Measurements from ENCODE around the gene ACAP1. TPM values are rescaled to one million over a fixed set of nuclear protein-coding genes. Genes with fewer than 3 reads are reported as not detected.

Gene ACAP1
- total and polyA plus RNA-seq, 7 experiments from 2014 or later: 234 to 708 (median 496) TPM

DNA sequence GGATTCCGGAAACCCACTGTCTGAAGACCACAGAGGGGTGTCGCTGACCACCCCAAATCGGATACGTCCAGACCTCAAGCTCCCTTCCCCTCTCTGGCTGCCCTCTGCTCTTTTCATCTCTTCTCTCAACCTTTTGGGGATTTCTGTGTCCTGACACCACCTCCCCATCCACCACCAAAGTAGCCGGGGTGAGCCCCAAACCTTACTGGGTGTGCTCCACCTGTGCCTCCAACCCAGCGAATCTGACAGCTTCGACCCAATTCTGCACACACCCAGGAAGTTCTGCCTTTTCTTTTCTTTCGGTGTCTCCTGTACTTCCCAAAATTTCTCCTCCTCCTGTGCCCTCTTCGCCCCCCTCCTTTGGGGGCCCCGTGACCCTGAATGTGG, 16.2 kb downstream of the ACAP1 start:
- Mint-ChIP-seq H3K4me1 (peaks cover 14 to 64% (median 39%) of the 10 kb centered on the region in 7 donors), H3K27me3 (no peaks in the 10 kb centered on the region), H3K9me3 (no peaks in the 10 kb centered on the region), H3K4me3 (peak overlapping the region; percentile 78 to 94 (median 88)), H3K27ac (peak overlapping the region; percentile 64 to 91 (median 83)), H3K36me3 (peaks cover 0 to 25% (median 1%) of the 10 kb centered on the region in 5 donors)
- DNase-seq (no peak), ATAC-seq (no peak)
- Histone ChIP-seq H3K27ac (ENCODE audit: low read depth, low read length) (peak overlapping the region; percentile 74), H3K4me3 (ENCODE audit: low read length) (peak overlapping the region; percentile 57), H3K36me3 (ENCODE audit: control insufficient read depth in 2 of 3, insufficient read depth in 3 of 3, low read length in 3 of 3) (peaks cover 0 to 26% (median 5%) of the 10 kb centered on the region in 3 experiments), H3K9me3 (ENCODE audit: control insufficient read depth in 2 of 3, low read length in 3 of 3) (no peaks in the 10 kb centered on the region), H3K4me1 (ENCODE audit: control insufficient read depth in 2 of 2, insufficient read depth in 2 of 2, low read length in 2 of 2) (peaks cover 10 to 27% of the 10 kb centered on the region in 2 donors), H3K27me3 (ENCODE audit: control insufficient read depth in 2 of 2, insufficient read depth in 2 of 2, low read length in 2 of 2) (no peaks in the 10 kb centered on the region)
- intact Hi-C loops (cut with micrococcal nuclease): loop anchor here (1.0 to 10.0 kb wide), 5 partner anchors 70 to 335 kb away; partner anchors contain the start of genes POLR2A (in 2 of the 2), SLC2A4 (in 1 of the 2), SLC35G6 (in 1 of the 2) and TP53 (in 1 of the 2)
- ChIA-PET CTCF (interaction anchor here (1.0 to 5.3 kb wide), 2 partner anchors 17 to 84 kb away, joined by 3 to 67 read pairs; partner anchors contain the start of genes FGF11 and TMEM102), POLR2A (interaction anchor here (1.2 to 5.4 kb wide), 4 partner anchors 16 to 135 kb away, joined by 3 to 29 read pairs (median 6); partner anchors contain the start of genes ACAP1, POLR2A and TMEM102)

GRCh38 chr17:7352910-7353635, 16.7 kb downstream of the ACAP1 start:
- ChIA-PET POLR2A (interaction anchor here (0.9 to 5.4 kb wide), 10 partner anchors 16 to 221 kb away, joined by 3 to 29 read pairs (median 3); partner anchors contain the start of genes ACAP1, POLR2A, SENP3 and TMEM102), CTCF (interaction anchor here (0.8 to 5.3 kb wide), 5 partner anchors 17 to 208 kb away, joined by 3 to 67 read pairs (median 4); partner anchors contain the start of genes ACAP1, FGF11 and TMEM102)
- DNase-seq: no peak
- Histone ChIP-seq H3K27ac (ENCODE audit: low read depth, low read length) (peak overlapping the region; percentile 74), H3K4me3 (ENCODE audit: low read length) (no peak overlapping the region), H3K36me3 (ENCODE audit: control insufficient read depth in 2 of 3, insufficient read depth in 3 of 3, low read length in 3 of 3) (peaks cover 0 to 20% (median 3%) of the 10 kb centered on the region in 3 experiments), H3K9me3 (ENCODE audit: control insufficient read depth in 2 of 3, low read length in 3 of 3) (no peaks in the 10 kb centered on the region), H3K27me3 (ENCODE audit: control insufficient read depth in 2 of 2, insufficient read depth in 2 of 2, low read length in 2 of 2) (no peaks in the 10 kb centered on the region), H3K4me1 (ENCODE audit: control insufficient read depth in 2 of 2, insufficient read depth in 2 of 2, low read length in 2 of 2) (peaks cover 10 to 27% of the 10 kb centered on the region in 2 donors)
- intact Hi-C loops (cut with micrococcal nuclease): loop anchor here (1.0 to 10.0 kb wide), 5 partner anchors 71 to 334 kb away; partner anchors contain the start of genes POLR2A (in 2 of the 2), SLC2A4 (in 1 of the 2), SLC35G6 (in 1 of the 2) and TP53 (in 1 of the 2)
- ATAC-seq: no peak
- H3K27ac Mint-ChIP-seq: peak overlapping the region in 6 of 9 donors; percentile 59 to 91 (median 85)
- peaks cover 0 to 24% (median 0%) of the 10 kb centered on the region in 5 donors for H3K36me3 Mint-ChIP-seq
- no peaks in the 10 kb centered on the region for H3K9me3 Mint-ChIP-seq
- peaks cover 14 to 64% (median 39%) of the 10 kb centered on the region in 7 donors for H3K4me1 Mint-ChIP-seq
- H3K27me3 Mint-ChIP-seq: no peaks in the 10 kb centered on the region
- peak overlapping the region; percentile 78 to 94 (median 88) for H3K4me3 Mint-ChIP-seq

DNA sequence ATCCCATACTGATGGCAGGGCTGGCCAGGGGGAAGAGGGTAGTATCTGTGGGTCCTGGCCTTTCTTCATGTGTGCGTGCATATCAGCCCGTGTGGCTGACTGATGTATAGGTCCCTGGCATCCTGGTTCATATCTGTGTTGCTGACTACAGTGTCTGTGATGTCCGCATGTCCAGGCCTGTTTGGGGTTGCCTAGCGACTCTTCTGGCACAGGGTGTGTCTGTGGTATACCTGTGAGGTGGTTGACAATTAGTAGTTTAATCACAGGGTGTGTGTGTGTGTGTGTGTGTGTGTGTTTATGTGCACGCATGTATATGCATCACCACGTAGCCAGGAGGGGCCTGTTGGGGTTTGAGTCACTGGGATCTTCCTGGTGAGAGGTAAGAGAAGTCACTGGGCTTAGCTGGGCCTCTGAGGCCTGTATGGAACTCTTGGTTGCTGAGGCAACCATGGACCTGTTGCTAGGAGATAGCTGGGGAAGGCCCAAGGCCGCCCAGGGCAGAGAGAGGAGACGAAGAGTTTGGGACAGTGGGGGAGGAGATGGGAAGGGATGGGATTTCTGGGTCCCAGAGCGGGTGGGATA, 18.0 kb downstream of the ACAP1 start:
- Mint-ChIP-seq H3K4me3 (peak overlapping the region in 1 of 10 donors; percentile 46), H3K9me3 (no peaks in the 10 kb centered on the region), H3K36me3 (peaks cover 0 to 20% (median 0%) of the 10 kb centered on the region in 5 donors), H3K4me1 (peaks cover 14 to 53% (median 32%) of the 10 kb centered on the region in 7 donors), H3K27me3 (no peaks in the 10 kb centered on the region), H3K27ac (peak overlapping the region in 8 of 9 donors; percentile 10 to 93 (median 65))
- ChIA-PET CTCF (interaction anchor here (0.6 to 5.3 kb wide), 7 partner anchors 13 to 235 kb away, joined by 4 to 67 read pairs (median 7); partner anchors contain the start of genes FGF11, NEURL4, PLSCR3 and SPEM1), POLR2A (interaction anchor here (0.9 to 5.4 kb wide), 10 partner anchors 18 to 331 kb away, joined by 3 to 29 read pairs (median 4); partner anchors contain the start of genes ACAP1, POLR2A, TMEM102 and TMEM256)
- H3K4me1 ChIP-seq (ENCODE audit: control insufficient read depth in 2 of 2, insufficient read depth in 2 of 2, low read length in 2 of 2): peaks cover 10 to 27% of the 10 kb centered on the region in 2 donors
- no peak overlapping the region for H3K4me3 ChIP-seq (ENCODE audit: low read length)
- ATAC-seq (no peak), DNase-seq (no peak)
- peaks cover 0 to 8% (median 0%) of the 10 kb centered on the region in 3 experiments for H3K36me3 ChIP-seq (ENCODE audit: control insufficient read depth in 2 of 3, insufficient read depth in 3 of 3, low read length in 3 of 3)
- H3K27me3 ChIP-seq (ENCODE audit: control insufficient read depth in 2 of 2, insufficient read depth in 2 of 2, low read length in 2 of 2): no peaks in the 10 kb centered on the region
- H3K27ac ChIP-seq (ENCODE audit: low read depth, low read length): no peak overlapping the region
- intact Hi-C loops (cut with micrococcal nuclease): loop anchor here (5.0 to 10.0 kb wide), 4 partner anchors 72 to 333 kb away; partner anchors contain the start of genes POLR2A (in 1 of the 2), SLC2A4 (in 1 of the 2), SLC35G6 (in 1 of the 2) and TP53 (in 1 of the 2)
- no peaks in the 10 kb centered on the region for H3K9me3 ChIP-seq (ENCODE audit: control insufficient read depth in 2 of 3, low read length in 3 of 3)

DNA sequence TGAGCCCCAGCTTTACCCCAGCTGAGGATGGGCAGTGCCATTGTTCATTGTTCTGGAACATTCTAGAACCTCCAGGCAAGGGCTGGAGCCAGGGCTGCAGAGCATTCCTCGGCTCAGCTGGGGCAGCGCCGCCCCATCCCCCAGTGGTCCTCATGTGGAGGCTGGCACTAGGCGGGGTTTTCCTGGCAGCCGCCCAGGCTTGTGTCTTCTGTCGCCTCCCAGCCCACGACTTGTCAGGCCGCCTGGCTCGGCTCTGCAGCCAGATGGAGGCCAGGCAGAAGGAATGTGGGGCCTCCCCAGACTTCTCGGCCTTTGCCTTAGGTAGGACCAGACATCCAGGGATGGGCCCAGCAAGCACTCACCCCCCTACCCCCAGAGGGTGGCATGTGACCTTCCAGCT, 18.7 kb downstream of the ACAP1 start, which contains the start of gene TMEM95:
Gene TMEM95, plus strand, starts transcription at position 104 of the 400 bp plus-strand sequence. Its CDS starts 49 bp downstream, at position 153.
- Mint-ChIP-seq H3K36me3 (peaks cover 0 to 15% (median 0%) of the 10 kb centered on the region in 5 donors), H3K9me3 (no peaks in the 10 kb centered on the region), H3K27ac (peak within 1 kb of the TSS in 8 of 9 donors; percentile 10 to 93 (median 70)), H3K27me3 (no peaks in the 10 kb centered on the region), H3K4me1 (peaks cover 12 to 48% (median 27%) of the 10 kb centered on the region in 7 donors), H3K4me3 (peak within 1 kb of the TSS in 3 of 10 donors; percentile 32 to 53 (median 46))
- ATAC-seq: no peak
- Histone ChIP-seq H3K4me3 (ENCODE audit: low read length) (no peak within 1 kb of the TSS), H3K27ac (ENCODE audit: low read depth, low read length) (no peak within 1 kb of the TSS), H3K36me3 (ENCODE audit: control insufficient read depth in 2 of 3, insufficient read depth in 3 of 3, low read length in 3 of 3) (peaks cover 0 to 5% (median 0%) of the 10 kb centered on the region in 3 experiments), H3K27me3 (ENCODE audit: control insufficient read depth in 2 of 2, insufficient read depth in 2 of 2, low read length in 2 of 2) (no peaks in the 10 kb centered on the region), H3K9me3 (ENCODE audit: control insufficient read depth in 2 of 3, low read length in 3 of 3) (no peaks in the 10 kb centered on the region), H3K4me1 (ENCODE audit: control insufficient read depth in 2 of 2, insufficient read depth in 2 of 2, low read length in 2 of 2) (peaks cover 10 to 27% of the 10 kb centered on the region in 2 donors)
- intact Hi-C loops (cut with micrococcal nuclease): loop anchor here in 1 of 2 donors (10.0 kb wide), 1 partner anchor 130 kb away; the partner anchor contains the start of genes POLR2A and SLC35G6
- POLR2A ChIA-PET: interaction anchor here (1.2 to 5.4 kb wide), 6 partner anchors 19 to 129 kb away, joined by 5 to 29 read pairs (median 6); partner anchors contain the start of genes ACAP1, POLR2A, TMEM102 and TMEM256
- no peak for DNase-seq
- CTCF ChIA-PET: interaction anchor here (0.6 to 5.3 kb wide), 22 partner anchors 13 to 332 kb away, joined by 3 to 67 read pairs (median 5); partner anchors contain the start of genes ACAP1, FGF11, NEURL4 and PLSCR3

- DNase-seq: no peak
- H3K27ac ChIP-seq (ENCODE audit: low read depth, low read length): no peak overlapping the region
- Mint-ChIP-seq H3K4me3 (no peak overlapping the region), H3K36me3 (peaks cover 0 to 13% (median 0%) of the 10 kb centered on the region in 5 donors), H3K27me3 (no peaks in the 10 kb centered on the region), H3K9me3 (no peaks in the 10 kb centered on the region), H3K27ac (peak overlapping the region in 2 of 9 donors; percentile 8 to 17), H3K4me1 (peaks cover 12 to 46% (median 26%) of the 10 kb centered on the region in 7 donors)
- CTCF ChIA-PET: interaction anchor here (0.6 to 5.3 kb wide), 30 partner anchors 9 to 332 kb away, joined by 3 to 67 read pairs (median 4); partner anchors contain the start of genes ACAP1, FGF11, MPDU1 and NEURL4
- intact Hi-C loops (cut with micrococcal nuclease): loop anchor here in 1 of 2 donors (10.0 kb wide), 1 partner anchor 129 kb away; the partner anchor contains the start of genes POLR2A and SLC35G6
- H3K4me1 ChIP-seq (ENCODE audit: control insufficient read depth in 2 of 2, insufficient read depth in 2 of 2, low read length in 2 of 2): peaks cover 10 to 24% of the 10 kb centered on the region in 2 donors
- POLR2A ChIA-PET: interaction anchor here (0.6 to 5.4 kb wide), 13 partner anchors 18 to 329 kb away, joined by 3 to 29 read pairs (median 5); partner anchors contain the start of genes ACAP1, POLR2A, TMEM102 and TMEM256
- no peak overlapping the region for H3K4me3 ChIP-seq (ENCODE audit: low read length)
- H3K9me3 ChIP-seq (ENCODE audit: control insufficient read depth in 2 of 3, low read length in 3 of 3): no peaks in the 10 kb centered on the region
- no peak for ATAC-seq
- H3K36me3 ChIP-seq (ENCODE audit: control insufficient read depth in 2 of 3, insufficient read depth in 3 of 3, low read length in 3 of 3): peaks cover 0 to 5% (median 0%) of the 10 kb centered on the region in 3 experiments
- no peaks in the 10 kb centered on the region for H3K27me3 ChIP-seq (ENCODE audit: control insufficient read depth in 2 of 2, insufficient read depth in 2 of 2, low read length in 2 of 2)
Observed at GRCh38 chr17:7355573-7355972, 19.2 kb downstream of the ACAP1 start.

Measured in naive thymus-derived CD4-positive, alpha-beta T cell (primary cell).